HepG2 (cell line): Measurements from ENCODE around the gene MRPL14. TPM values are rescaled to one million over a fixed set of nuclear protein-coding genes. Genes with fewer than 3 reads are reported as not detected.

Source experiments
- CBX5 ChIP-seq: sonication (generic); formaldehyde crosslinking; IDR thresholded peaks from 2 replicates; pipeline ENCODE4 v1.4.0; 2020; ENCODE audit warnings: missing genetic modification reagents, borderline replicate concordance
- CEBPB ChIP-seq: IDR thresholded peaks from 2 replicates; pipeline ENCODE4 v1.6.1; 2011; ENCODE audit warnings: low read depth, low read length, improper control_type of control experiment, borderline replicate concordance
- GFI1 ChIP-seq: sonication (generic); formaldehyde crosslinking; IDR thresholded peaks from 2 replicates; pipeline ENCODE4 v1.5.0; 2020; ENCODE audit warnings: missing genetic modification reagents, mild to moderate bottlenecking, borderline replicate concordance
- KLF12 ChIP-seq: sonication (generic); formaldehyde crosslinking; IDR thresholded peaks from 2 replicates; pipeline ENCODE4 v1.4.0; 2020; ENCODE audit warnings: missing genetic modification reagents, borderline replicate concordance
- LCORL ChIP-seq, 2 experiments: fragments of 450-650 bp in 1 of 2; sonication (generic) in 1 of 2; formaldehyde crosslinking in 1 of 2; IDR thresholded peaks; 2 replicates each; pipeline versions ENCODE4 v1.5.0 to v1.6.1; 2017 to 2020; ENCODE audit warnings: antibody characterized with exemption in 1 of 2, missing genetic modification reagents in 1 of 2
- MEIS1 ChIP-seq: sonication (generic); formaldehyde crosslinking; IDR thresholded peaks from 2 replicates; pipeline ENCODE4 v1.9.0; 2021; ENCODE audit warnings: mild to moderate bottlenecking, missing genetic modification reagents, moderate library complexity, borderline replicate concordance
- NCOR1 ChIP-seq: fragments of 200-600 bp; sonication (generic); IDR thresholded peaks from 2 replicates; pipeline ENCODE4 v1.7.0; 2017; ENCODE audit warnings: antibody characterized with exemption, low read length, borderline replicate concordance
- NONO ChIP-seq, 2 experiments: fragments of 450-650 bp in 1 of 2; sonication (generic) in 1 of 2; formaldehyde crosslinking in 1 of 2; IDR thresholded peaks in 1 of 2; conservative IDR thresholded peaks in 1 of 2; 2 replicates each; pipeline versions ENCODE4 v1.6.1 to v1.8.0; 2017 to 2022; ENCODE audit warnings: mild to moderate bottlenecking in 1 of 2, missing genetic modification reagents in 1 of 2, moderate library complexity in 1 of 2
- PHF5A ChIP-seq: IDR thresholded peaks from one replicate; pipeline ENCODE4 v1.6.1; 2018; ENCODE audit warnings: low read depth, missing genetic modification reagents; ENCODE audit not compliant: unreplicated experiment
- RELA ChIP-seq: sonication (generic); formaldehyde crosslinking; IDR thresholded peaks from 2 replicates; pipeline ENCODE4 v1.4.0; 2020; ENCODE audit warnings: missing genetic modification reagents
- SMARCE1 ChIP-seq: fragments of 450-650 bp; IDR thresholded peaks from 2 replicates; pipeline ENCODE4 v1.6.1; 2017; ENCODE audit warnings: borderline replicate concordance
- TOPORS ChIP-seq: sonication (generic); formaldehyde crosslinking; IDR thresholded peaks from 2 replicates; pipeline ENCODE4 v1.8.0; 2023; ENCODE audit warnings: mild to moderate bottlenecking, missing genetic modification reagents
- ZNF232 ChIP-seq: sonication (generic); formaldehyde crosslinking; IDR thresholded peaks from 2 replicates; pipeline ENCODE4 v1.4.0; 2020; ENCODE audit warnings: missing genetic modification reagents, borderline replicate concordance
- ZNF337 ChIP-seq: sonication (generic); formaldehyde crosslinking; IDR thresholded peaks from 2 replicates; pipeline ENCODE4 v1.5.1; 2020; ENCODE audit warnings: missing genetic modification reagents, low read depth, mild to moderate bottlenecking, borderline replicate concordance
- ZNF567 ChIP-seq: sonication (generic); formaldehyde crosslinking; IDR thresholded peaks from 2 replicates; pipeline ENCODE4 v1.8.1; 2023; ENCODE audit warnings: mild to moderate bottlenecking, missing genetic modification reagents, borderline replicate concordance
- ZNF619 ChIP-seq: sonication (generic); formaldehyde crosslinking; IDR thresholded peaks from 2 replicates; pipeline ENCODE4 v1.4.0; 2020; ENCODE audit warnings: mild to moderate bottlenecking, missing genetic modification reagents
- ZNF652 ChIP-seq: IDR thresholded peaks from 2 replicates; pipeline ENCODE4 v1.6.1; 2016; ENCODE audit warnings: low read depth, borderline replicate concordance
- polyA plus RNA-seq, 8 experiments: library from polyadenylated mRNA; depleted of rRNA in 3 of 8; stranded (reverse) in 7 of 8; unstranded in 1 of 8; fragments of >200 nt; fragmentation: Illumina TruSeq in 4 of 8; extraction: Trizol in 4 of 8; gene quantifications; 2 replicates each; pipeline versions ENCODE4 v1.2.1 to v1.2.3, GENCODE V29; 2011 to 2016; ENCODE audit warnings: low read depth in 4 of 8, missing spikeins in 1 of 8, mixed read lengths in 1 of 8; ENCODE audit not compliant: insufficient read depth in 1 of 8
- total RNA-seq, 5 experiments: library from RNA; depleted of rRNA; stranded (reverse); fragments of >200 nt; fragmentation: Illumina TruSeq; extraction: Trizol; gene quantifications; 2 replicates each; pipeline ENCODE4 v1.2.3, GENCODE V29; 2016; ENCODE audit warnings: low read depth in 1 of 5
- TF ChIP-seq, protein P1 (sequence below): IDR thresholded peaks from 2 replicates; pipeline ENCODE4 v1.6.1; 2016
- TF ChIP-seq, protein P2 (sequence below): sonication (generic); formaldehyde crosslinking; IDR thresholded peaks from 2 replicates; pipeline ENCODE4 v1.4.0; 2020; ENCODE audit warnings: missing genetic modification reagents, mild to moderate bottlenecking, borderline replicate concordance
- TF ChIP-seq, protein P3 (sequence below): sonication (generic); formaldehyde crosslinking; IDR thresholded peaks from 2 replicates; pipeline ENCODE4 v1.5.1; 2020; ENCODE audit warnings: missing genetic modification reagents, mild to moderate bottlenecking, borderline replicate concordance

The MRPL14 gene
- total and polyA plus RNA-seq, 2 of the 13 experiments (the other 11 are each of a cell fraction or from before 2014, with no cell fraction given): 157 to 178 TPM

DNA sequence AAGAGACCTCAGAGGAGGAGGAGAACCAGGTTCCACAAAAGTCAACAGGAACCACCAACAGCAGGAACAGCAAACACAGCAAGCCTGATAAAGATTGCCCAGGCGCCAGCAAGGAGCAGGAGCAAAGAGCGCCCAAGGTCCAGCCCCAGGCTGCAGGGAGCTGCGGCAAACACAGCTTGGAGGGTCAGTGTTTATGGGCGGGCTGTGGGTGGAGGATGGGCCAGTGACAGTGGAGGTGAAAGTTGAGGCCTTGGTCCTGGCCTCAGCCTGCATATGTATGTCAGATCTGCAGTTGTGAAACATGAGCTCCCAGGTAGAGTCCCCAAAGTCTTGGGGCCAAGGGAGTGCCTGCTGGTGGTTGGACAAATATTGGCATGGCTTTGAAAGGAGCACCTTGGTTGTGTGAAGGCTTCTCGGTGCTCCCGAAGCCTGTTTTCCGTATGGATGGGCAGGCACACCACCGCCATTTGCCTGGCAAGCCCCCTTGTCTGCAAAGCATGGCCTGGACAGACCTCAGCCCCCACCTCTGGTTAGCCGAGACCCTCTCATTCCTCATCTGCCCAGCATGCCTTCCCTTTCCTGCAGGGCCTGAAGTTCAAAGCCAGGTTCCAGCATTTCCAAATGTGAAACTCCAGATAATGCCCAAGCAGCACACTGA is 29.4 kb upstream of the MRPL14 start (continued):
- TF ChIP-seq, protein P1, sequence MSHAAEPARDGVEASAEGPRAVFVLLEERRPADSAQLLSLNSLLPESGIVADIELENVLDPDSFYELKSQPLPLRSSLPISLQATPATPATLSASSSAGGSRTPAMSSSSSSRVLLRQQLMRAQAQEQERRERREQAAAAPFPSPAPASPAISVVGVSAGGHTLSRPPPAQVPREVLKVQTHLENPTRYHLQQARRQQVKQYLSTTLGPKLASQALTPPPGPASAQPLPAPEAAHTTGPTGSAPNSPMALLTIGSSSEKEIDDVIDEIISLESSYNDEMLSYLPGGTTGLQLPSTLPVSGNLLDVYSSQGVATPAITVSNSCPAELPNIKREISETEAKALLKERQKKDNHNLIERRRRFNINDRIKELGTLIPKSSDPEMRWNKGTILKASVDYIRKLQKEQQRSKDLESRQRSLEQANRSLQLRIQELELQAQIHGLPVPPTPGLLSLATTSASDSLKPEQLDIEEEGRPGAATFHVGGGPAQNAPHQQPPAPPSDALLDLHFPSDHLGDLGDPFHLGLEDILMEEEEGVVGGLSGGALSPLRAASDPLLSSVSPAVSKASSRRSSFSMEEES (CRISPR knock-in tag): no peak
- TF ChIP-seq ZNF337 (CRISPR knock-in tag): peak; percentile 39; the same call in 1 of the 2 replicates
- TF ChIP-seq ZNF567 (CRISPR knock-in tag): peak; percentile 65; the same call in 1 of the 2 replicates
- TF ChIP-seq, protein P2, sequence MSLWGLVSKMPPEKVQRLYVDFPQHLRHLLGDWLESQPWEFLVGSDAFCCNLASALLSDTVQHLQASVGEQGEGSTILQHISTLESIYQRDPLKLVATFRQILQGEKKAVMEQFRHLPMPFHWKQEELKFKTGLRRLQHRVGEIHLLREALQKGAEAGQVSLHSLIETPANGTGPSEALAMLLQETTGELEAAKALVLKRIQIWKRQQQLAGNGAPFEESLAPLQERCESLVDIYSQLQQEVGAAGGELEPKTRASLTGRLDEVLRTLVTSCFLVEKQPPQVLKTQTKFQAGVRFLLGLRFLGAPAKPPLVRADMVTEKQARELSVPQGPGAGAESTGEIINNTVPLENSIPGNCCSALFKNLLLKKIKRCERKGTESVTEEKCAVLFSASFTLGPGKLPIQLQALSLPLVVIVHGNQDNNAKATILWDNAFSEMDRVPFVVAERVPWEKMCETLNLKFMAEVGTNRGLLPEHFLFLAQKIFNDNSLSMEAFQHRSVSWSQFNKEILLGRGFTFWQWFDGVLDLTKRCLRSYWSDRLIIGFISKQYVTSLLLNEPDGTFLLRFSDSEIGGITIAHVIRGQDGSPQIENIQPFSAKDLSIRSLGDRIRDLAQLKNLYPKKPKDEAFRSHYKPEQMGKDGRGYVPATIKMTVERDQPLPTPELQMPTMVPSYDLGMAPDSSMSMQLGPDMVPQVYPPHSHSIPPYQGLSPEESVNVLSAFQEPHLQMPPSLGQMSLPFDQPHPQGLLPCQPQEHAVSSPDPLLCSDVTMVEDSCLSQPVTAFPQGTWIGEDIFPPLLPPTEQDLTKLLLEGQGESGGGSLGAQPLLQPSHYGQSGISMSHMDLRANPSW (CRISPR knock-in tag): peak; percentile 68; the same call in 1 of the 2 replicates
- peak; percentile 89 for TF ChIP-seq GFI1 (CRISPR knock-in tag)
- no peak for TF ChIP-seq ZNF619
- peak; percentile 84; the same call in 1 of the 2 replicates for TF ChIP-seq RELA
- TF ChIP-seq NCOR1: peak; percentile 65; the same call in 1 of the 2 replicates
- TF ChIP-seq KLF12 (CRISPR knock-in tag): no peak
- TF ChIP-seq PHF5A (CRISPR knock-in tag): peak; percentile 73
- peak; percentile 72 for TF ChIP-seq CBX5 (CRISPR knock-in tag)
- TF ChIP-seq ZNF652 (CRISPR knock-in tag): peak; percentile 61; the same call in 1 of the 2 replicates
- TF ChIP-seq CEBPB: peak; percentile 82
- TF ChIP-seq MEIS1: peak; percentile 84
- peak; percentile 57; the same call in 1 of the 2 replicates for TF ChIP-seq ZNF232 (CRISPR knock-in tag)
- TF ChIP-seq, protein P3, sequence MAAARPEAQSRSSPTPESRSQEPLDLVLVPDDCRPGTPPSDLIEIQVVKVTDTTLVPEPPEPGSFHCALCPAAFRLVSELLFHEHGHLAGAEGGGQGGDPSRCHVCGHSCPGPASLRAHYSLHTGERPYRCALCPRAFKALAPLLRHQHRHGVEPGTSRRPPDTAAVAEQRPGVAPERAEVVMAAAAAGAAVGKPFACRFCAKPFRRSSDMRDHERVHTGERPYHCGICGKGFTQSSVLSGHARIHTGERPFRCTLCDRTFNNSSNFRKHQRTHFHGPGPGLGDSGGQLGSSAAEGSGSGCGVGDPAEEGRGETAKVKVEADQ (CRISPR knock-in tag): no peak
- TF ChIP-seq SMARCE1: no peak
- no peak for TF ChIP-seq NONO (IDR thresholded peaks at IDR 0.05)
- TF ChIP-seq NONO (CRISPR knock-in tag; conservative IDR thresholded peaks at IDR 0.05): peak; percentile 96
- no peak for TF ChIP-seq LCORL (IDR thresholded peaks at IDR 0.05)
- peak; percentile 98 for TF ChIP-seq LCORL (CRISPR knock-in tag; IDR thresholded peaks at IDR 0.05)
- TF ChIP-seq TOPORS (CRISPR knock-in tag): peak; percentile 82; the same call in 1 of the 2 replicates
